Small intestine (tissue), 7 donors: ENCODE data around the gene NEBL. TPM values are rescaled to one million over a fixed set of nuclear protein-coding genes. Genes with fewer than 3 reads are reported as not detected.

Experiments
- DNase-seq, 2 donors: peaks; one replicate each; pipeline versions ENCODE4 v3.0.0 to v3.0.0-alpha.2; 2013
- FAIRE-seq: peaks from 2 replicates; lab custom pipeline; 2012; peaks lifted over from hg19 to GRCh38; lab: Jason Lieb, UNC
- H3K27ac ChIP-seq, 3 donors: one replicate each; pipeline ENCODE4 v1.5.1; 2013; ENCODE audit warnings: low read length in 2 of 3, mild to moderate bottlenecking in 2 of 3, control low read depth in 1 of 3, inconsistent platforms in 1 of 3, low read depth in 1 of 3, moderate library complexity in 1 of 3
- H3K27me3 ChIP-seq, 3 donors: one replicate each; pipeline ENCODE4 v1.6.1; 2013; ENCODE audit warnings: low read length in 3 of 3, inconsistent platforms in 1 of 3; ENCODE audit not compliant: control insufficient read depth in 3 of 3, insufficient read depth in 3 of 3
- H3K36me3 ChIP-seq, 3 donors: one replicate each; pipeline ENCODE4 v1.6.1; 2013; ENCODE audit warnings: low read length in 3 of 3, inconsistent platforms in 1 of 3, low read depth in 1 of 3, mild to moderate bottlenecking in 1 of 3, moderate library complexity in 1 of 3; ENCODE audit not compliant: control insufficient read depth in 3 of 3, insufficient read depth in 2 of 3
- H3K4me1 ChIP-seq, 3 donors: one replicate each; pipeline ENCODE4 v1.6.1; 2013; ENCODE audit warnings: low read length in 2 of 3, inconsistent platforms in 1 of 3, low read depth in 1 of 3, mild to moderate bottlenecking in 1 of 3, moderate library complexity in 1 of 3; ENCODE audit not compliant: control insufficient read depth in 3 of 3, insufficient read depth in 2 of 3
- H3K4me3 ChIP-seq, 3 donors: one replicate each; pipeline ENCODE4 v1.5.1; 2013; ENCODE audit warnings: low read length in 3 of 3, control low read depth in 1 of 3, inconsistent platforms in 1 of 3, low read depth in 1 of 3, mild to moderate bottlenecking in 1 of 3, moderate library complexity in 1 of 3
- H3K9me3 ChIP-seq, 2 donors: one replicate each; pipeline ENCODE4 v1.6.1; 2013; ENCODE audit warnings: low read depth in 1 of 2, low read length in 1 of 2; ENCODE audit not compliant: control insufficient read depth in 2 of 2, insufficient read depth in 1 of 2
- whole genome bisulfite sequencing, 3 donors: extraction: QIAGEN DNeasy Blood & Tissue Kit; methylation state at CpG; one replicate each; pipeline ENCODE4 v1.1.7; 2013; 5-methylcytosine and 5-hydroxymethylcytosine counted together
- polyA plus RNA-seq, 4 donors: library from polyadenylated mRNA; stranded (reverse) in 3 of 4; unstranded in 1 of 4; fragments of 200-250 nt in 3 of 4; fragments of 120-200 nt in 1 of 4; gene quantifications; one replicate each; pipeline versions ENCODE4 v1.2.1 to v1.2.3, GENCODE V29; 2013
- donor health status: healthy with polysubstance abuse.
- donor health status: control.
- donor health status: control.
- donor health status: Bipolar disorder and iron deficiency.
- donor health status: healthy.

Gene NEBL
- polyA plus RNA-seq, 4 donors, result 1.4 to 1.8 (median 1.6) TPM

DNA sequence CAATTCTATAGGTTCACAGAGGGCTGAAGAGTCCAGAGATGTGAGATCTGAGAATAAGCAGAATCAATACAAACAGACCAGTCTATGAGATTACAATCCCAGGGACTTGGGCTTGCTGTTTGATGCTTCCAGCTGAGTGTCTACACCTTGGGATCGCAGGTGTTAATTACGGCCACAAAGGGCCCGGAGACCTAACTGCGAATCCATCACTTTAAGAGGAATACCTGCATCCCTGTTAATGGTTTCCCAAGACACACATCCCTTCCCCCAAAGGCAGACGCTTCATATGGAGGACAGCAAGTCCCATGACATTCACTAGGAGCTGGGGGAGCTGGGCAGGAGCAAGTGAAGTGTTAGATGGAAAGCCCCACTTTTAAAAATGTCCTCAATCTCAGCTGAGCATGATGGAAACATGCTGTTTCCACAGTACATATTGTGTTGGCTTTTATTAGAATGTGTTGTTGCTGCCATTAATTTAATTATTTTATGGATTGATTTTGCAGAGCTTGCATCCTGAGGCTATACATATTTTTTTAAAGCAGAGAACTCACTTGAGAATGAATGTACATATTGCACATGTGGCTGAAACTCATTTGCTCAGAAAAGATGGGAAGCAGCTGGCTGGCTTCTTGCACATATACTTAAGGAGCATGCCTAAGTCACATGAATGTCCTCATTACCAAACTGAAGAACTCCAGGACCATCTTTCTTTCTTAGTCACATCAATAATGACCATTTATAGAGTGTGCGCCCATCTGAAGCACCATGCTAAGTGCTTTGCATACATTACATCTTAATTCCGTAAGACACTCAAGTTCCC is 151.3 kb downstream of the NEBL start:
- Histone ChIP-seq H3K4me1 (no peaks in the 10 kb centered on the region), H3K36me3 (no peaks in the 10 kb centered on the region), H3K27ac (no peak overlapping the region), H3K9me3 (no peaks in the 10 kb centered on the region), H3K4me3 (no peak overlapping the region), H3K27me3 (peaks cover 0 to 6% (median 0%) of the 10 kb centered on the region in 3 donors)
- DNase-seq (no peak), FAIRE-seq (no peak)
- 74 to 80% (median 77%) methylated on average over 7 of the region's 7 CpGs for whole genome bisulfite sequencing, 3 donors

DNA sequence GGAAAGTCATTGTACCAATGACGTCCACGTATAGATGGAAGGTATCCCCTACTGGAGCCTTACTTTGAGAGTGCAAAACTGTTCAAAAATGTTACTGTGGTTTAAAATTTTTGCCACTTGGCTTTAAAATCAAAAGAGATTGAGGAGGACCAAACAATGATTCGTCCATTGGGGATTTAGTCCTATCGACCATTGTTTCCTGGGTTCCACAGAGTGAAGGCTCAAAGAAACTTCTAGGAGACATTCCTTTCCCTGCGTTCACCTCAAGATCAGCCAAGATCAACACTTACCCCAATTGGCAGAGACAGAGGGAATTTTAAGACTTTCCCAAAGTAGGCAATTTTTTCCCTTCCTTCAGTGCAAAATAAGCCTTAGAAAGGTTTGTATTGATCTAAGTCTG is 152.3 kb downstream of the NEBL start:
- DNase-seq, result no peak
- WGBS, 3 donors, result 78 to 87% (median 79%) methylated on average over 5 of the region's 5 CpGs
- no peak for FAIRE-seq
- peaks cover 0 to 6% (median 0%) of the 10 kb centered on the region in 3 donors for H3K27me3 ChIP-seq
- no peaks in the 10 kb centered on the region for H3K36me3 ChIP-seq
- no peaks in the 10 kb centered on the region for H3K4me1 ChIP-seq
- H3K27ac ChIP-seq, result no peak overlapping the region
- H3K9me3 ChIP-seq, result no peaks in the 10 kb centered on the region
- H3K4me3 ChIP-seq, result no peak overlapping the region

DNA sequence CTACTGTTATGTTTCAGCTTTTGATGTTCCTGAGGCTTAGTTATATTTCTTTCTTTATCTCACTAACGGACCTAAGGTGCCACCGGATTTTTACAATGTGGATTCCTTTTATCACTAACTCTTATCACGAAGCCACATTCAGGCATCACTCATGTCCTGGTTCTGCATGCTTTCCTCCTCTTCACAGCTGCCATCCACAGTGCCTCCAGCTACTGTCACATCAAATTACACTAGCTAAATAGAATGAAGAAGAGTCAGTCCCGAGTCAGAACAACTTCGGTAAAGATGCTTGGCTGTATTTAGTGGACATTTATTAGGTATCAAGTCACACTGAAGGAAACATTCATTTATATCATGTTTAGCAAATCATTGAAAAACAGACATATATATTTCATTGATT is 153.2 kb downstream of the NEBL start:
- H3K9me3 ChIP-seq, result no peaks in the 10 kb centered on the region
- no peak overlapping the region for H3K4me3 ChIP-seq
- H3K4me1 ChIP-seq, result no peaks in the 10 kb centered on the region
- H3K27ac ChIP-seq, result no peak overlapping the region
- peaks cover 0 to 6% (median 0%) of the 10 kb centered on the region in 3 donors for H3K27me3 ChIP-seq
- no peak for DNase-seq
- no peak for FAIRE-seq
- 46 to 59% (median 47%) methylated on average over 5 of the region's 5 CpGs for WGBS, 3 donors
- no peaks in the 10 kb centered on the region for H3K36me3 ChIP-seq

DNA sequence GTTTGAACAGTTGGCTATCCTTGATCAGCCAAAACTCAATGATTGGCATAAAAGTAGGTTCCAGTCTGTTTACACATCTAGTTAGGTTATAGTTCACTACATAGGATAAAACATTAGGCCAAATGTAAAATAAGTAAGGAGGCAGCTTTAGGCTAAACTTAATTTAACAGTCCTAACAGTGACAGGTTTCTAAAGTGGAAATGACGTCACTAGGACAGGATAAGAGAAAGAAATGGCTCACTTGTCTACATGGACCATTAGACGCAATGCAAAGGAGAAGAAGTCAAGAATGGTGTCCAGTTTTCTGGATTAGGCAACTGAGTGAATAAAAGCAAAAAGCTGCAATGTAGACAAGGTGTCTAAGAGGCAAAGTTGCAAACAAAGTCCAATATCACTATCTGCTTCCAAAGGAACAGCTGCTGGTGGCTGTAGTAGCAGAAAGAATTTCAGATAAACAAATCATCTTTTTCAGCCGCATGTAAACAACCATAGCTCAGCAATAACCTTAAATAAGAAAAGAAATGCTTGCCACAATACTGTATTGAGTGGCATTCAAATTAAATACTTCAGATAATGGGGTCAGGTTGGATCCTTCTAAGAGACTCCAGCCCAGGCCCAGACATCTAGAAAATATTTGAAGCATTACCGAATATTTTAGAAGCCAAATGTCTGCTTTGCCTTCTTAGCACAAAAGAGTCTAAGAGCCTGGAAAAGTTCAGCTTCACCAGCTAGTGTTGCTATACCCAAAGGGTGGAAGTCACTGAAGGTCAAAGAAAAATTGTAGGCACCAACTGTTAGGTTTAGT is 154.2 kb downstream of the NEBL start:
- no peak overlapping the region for H3K4me3 ChIP-seq
- FAIRE-seq (no peak), DNase-seq (no peak)
- no peaks in the 10 kb centered on the region for H3K36me3 ChIP-seq
- peaks cover 0 to 6% (median 0%) of the 10 kb centered on the region in 3 donors for H3K27me3 ChIP-seq
- no peaks in the 10 kb centered on the region for H3K4me1 ChIP-seq
- no peak overlapping the region for H3K27ac ChIP-seq
- H3K9me3 ChIP-seq, result no peaks in the 10 kb centered on the region
- 73 to 87% (median 75%) methylated on average over 4 of the region's 4 CpGs for WGBS, 3 donors

DNA sequence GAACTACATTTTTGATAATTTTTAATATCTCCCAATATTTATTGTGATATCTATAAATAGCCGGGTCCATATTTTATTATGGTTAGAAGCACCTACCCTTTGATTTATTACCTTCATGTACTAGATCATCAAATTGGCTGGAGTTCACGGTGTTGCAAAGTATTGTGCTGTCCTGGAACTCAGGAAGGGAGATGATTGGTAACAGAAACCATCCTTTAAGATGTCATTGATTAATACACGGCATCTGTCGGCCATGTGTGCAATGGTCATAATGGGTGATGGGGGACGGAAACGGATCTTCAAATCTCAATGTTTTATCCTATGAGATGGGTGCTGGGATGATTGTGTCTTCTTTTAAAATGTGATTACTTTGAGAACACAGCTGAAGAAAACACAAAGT is 157.0 kb downstream of the NEBL start:
- DNase-seq (no peak), FAIRE-seq (no peak)
- no peaks in the 10 kb centered on the region for H3K4me1 ChIP-seq
- H3K27me3 ChIP-seq, result peaks cover 0 to 3% (median 0%) of the 10 kb centered on the region in 3 donors
- H3K4me3 ChIP-seq, result no peak overlapping the region
- no peaks in the 10 kb centered on the region for H3K36me3 ChIP-seq
- H3K27ac ChIP-seq, result no peak overlapping the region
- no peaks in the 10 kb centered on the region for H3K9me3 ChIP-seq
- WGBS, 3 donors, result 67 to 87% (median 80%) methylated on average over 6 of the region's 6 CpGs

DNA sequence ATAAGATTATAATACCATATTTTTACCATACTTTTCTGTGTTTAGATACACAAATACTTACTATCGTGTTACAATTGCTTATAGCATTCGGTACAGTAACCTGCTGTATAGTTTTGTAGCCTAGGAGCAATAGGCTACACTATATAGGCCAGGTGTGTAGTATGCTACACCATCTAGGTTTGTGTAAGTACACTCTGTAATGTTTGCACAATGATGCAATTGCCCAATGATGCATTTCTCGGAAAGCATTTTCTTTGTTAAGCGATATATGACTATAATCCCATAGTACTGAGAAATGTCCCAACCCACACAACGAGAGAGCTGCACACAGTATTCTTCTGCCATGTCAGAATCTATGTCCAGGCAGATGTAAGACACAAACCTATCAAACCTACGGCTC is 160.0 kb downstream of the NEBL start:
- no peaks in the 10 kb centered on the region for H3K27me3 ChIP-seq
- H3K4me1 ChIP-seq, result no peaks in the 10 kb centered on the region
- no peaks in the 10 kb centered on the region for H3K36me3 ChIP-seq
- no peaks in the 10 kb centered on the region for H3K9me3 ChIP-seq
- WGBS, 3 donors, result 78 to 86% (median 79%) methylated on average over 6 of the region's 6 CpGs
- H3K27ac ChIP-seq, result no peak overlapping the region
- H3K4me3 ChIP-seq, result no peak overlapping the region
- FAIRE-seq (no peak), DNase-seq (no peak)
